BE2C (cell line): Measurements from ENCODE around the gene ZNF653.

Source experiments
- DNase-seq: peaks from one replicate; pipeline ENCODE4 v3.0.0-alpha.2; 2020
- H3K27me3 ChIP-seq: fragments of 250-450 bp; sonication (Bioruptor Pico); 2 replicates; pipeline ENCODE4 v1.5.1; 2020; ENCODE audit warnings: mild to moderate bottlenecking
- H3K36me3 ChIP-seq: fragments of 250-450 bp; sonication (Bioruptor Pico); 2 replicates; pipeline ENCODE4 v1.5.1; 2020; ENCODE audit warnings: mild to moderate bottlenecking
- H3K4me1 ChIP-seq: fragments of 250-450 bp; sonication (Bioruptor Pico); 2 replicates; pipeline ENCODE4 v1.5.1; 2020
- H3K4me3 ChIP-seq: 2 replicates; pipeline ENCODE4 v1.5.1; 2011; ENCODE audit warnings: low read depth, low read length
- H3K9me3 ChIP-seq: fragments of 250-450 bp; sonication (Bioruptor Pico); 2 replicates; pipeline ENCODE4 v1.5.1; 2020
- TF ChIP-seq, protein P1 (sequence below): IDR thresholded peaks from 2 replicates; pipeline ENCODE4 v1.5.1; 2012; ENCODE audit warnings: mild to moderate bottlenecking, low read depth, low read length

Gene ZNF653

DNA sequence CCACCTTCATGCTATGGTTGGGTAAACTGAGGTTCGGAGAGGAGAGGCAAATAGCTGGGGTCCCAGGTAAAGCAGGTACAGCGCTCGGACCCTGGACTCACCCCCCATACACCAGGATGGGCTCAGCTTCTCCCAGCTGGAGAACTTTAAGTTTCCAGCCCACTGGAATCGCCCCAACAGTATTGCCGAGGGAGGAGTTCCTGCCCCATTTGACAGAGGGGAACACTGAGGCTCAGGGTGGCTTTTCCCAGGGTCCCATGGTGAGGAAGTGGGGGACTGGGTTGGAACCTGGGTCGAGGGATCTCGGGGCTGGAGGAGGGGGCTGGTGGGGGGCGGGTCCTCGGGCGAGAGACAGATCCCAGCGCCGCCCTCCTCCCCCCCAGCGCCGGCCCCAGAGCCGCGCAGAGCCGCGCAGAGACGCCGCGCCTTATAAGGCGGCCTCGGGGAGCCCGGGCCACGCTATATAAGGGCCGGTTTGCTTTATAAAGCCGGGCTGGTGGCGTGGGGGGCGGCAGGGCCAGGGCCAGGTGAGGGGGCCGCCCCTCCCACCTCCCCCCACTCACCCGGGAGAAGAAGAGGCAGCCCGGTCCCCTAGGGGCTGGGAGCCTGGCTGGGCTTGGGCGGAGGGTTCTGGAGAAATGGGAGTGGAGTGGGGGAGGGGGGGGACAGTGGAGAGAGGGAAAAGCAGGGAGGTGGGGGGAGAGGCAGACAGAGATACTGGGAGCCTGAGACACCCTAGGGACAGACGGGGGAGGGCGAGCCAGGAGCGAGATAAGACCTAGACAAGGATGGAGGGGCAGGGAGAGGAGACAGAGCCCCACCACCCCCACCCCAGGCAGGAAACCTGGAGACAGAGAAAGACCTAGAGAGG, 34.1 kb upstream of the ZNF653 start:
- TF ChIP-seq, protein P1, sequence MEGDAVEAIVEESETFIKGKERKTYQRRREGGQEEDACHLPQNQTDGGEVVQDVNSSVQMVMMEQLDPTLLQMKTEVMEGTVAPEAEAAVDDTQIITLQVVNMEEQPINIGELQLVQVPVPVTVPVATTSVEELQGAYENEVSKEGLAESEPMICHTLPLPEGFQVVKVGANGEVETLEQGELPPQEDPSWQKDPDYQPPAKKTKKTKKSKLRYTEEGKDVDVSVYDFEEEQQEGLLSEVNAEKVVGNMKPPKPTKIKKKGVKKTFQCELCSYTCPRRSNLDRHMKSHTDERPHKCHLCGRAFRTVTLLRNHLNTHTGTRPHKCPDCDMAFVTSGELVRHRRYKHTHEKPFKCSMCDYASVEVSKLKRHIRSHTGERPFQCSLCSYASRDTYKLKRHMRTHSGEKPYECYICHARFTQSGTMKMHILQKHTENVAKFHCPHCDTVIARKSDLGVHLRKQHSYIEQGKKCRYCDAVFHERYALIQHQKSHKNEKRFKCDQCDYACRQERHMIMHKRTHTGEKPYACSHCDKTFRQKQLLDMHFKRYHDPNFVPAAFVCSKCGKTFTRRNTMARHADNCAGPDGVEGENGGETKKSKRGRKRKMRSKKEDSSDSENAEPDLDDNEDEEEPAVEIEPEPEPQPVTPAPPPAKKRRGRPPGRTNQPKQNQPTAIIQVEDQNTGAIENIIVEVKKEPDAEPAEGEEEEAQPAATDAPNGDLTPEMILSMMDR = no peak
- Histone ChIP-seq H3K4me3 (peak overlapping the region; percentile 28; the same call in 1 of the 2 replicates), H3K36me3 (no peaks in the 10 kb centered on the region), H3K27me3 (no peaks in the 10 kb centered on the region), H3K4me1 (no peaks in the 10 kb centered on the region; the same call in 1 of the 2 replicates), H3K9me3 (no peaks in the 10 kb centered on the region)
- DNase-seq = peak; percentile 73

DNA sequence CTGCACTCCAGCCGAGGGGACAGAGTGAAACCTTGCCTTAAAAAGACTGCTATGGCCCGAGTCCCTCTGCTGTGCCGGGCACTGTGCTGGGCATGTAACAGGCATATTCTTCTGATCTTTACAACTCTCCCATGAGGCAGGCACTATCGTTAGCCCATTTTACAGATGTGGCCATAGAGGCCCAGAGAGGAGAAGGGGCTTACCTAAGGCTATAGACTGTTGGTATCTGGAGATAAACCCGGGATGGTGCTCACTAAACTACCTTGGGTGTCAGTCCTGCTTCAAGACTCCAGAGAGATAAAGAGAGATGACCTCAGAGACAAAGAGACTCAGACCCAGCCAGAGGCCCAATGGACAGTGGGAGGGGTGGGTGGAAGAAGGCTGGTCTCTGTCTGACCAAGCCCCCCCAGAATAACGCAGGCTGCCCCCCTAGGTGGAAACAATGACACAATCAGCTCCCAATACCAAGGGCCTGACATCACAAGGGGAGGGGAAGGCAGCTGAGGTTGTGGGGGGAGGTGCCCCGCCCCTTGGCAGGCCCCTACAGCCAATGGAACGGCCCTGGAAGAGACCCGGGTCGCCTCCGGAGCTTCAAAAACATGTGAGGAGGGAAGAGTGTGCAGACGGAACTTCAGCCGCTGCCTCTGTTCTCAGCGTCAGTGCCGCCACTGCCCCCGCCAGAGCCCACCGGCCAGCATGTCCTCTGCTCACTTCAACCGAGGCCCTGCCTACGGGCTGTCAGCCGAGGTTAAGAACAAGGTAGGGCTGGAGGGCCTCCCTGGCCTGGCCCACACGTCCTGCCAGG, 32.8 kb upstream of the ZNF653 start, which contains the start of gene CNN1:
CNN1 (plus strand) TSS at position 620 of the 805 bp plus-strand sequence; CDS start at position 697, 77 bp downstream.
- Histone ChIP-seq H3K36me3 (no peaks in the 10 kb centered on the region), H3K27me3 (no peaks in the 10 kb centered on the region), H3K9me3 (no peaks in the 10 kb centered on the region), H3K4me1 (no peaks in the 10 kb centered on the region; the same call in 1 of the 2 replicates), H3K4me3 (no peak within 1 kb of the TSS)
- peak; percentile 53 for DNase-seq
- TF ChIP-seq, protein P1 = no peak

DNA sequence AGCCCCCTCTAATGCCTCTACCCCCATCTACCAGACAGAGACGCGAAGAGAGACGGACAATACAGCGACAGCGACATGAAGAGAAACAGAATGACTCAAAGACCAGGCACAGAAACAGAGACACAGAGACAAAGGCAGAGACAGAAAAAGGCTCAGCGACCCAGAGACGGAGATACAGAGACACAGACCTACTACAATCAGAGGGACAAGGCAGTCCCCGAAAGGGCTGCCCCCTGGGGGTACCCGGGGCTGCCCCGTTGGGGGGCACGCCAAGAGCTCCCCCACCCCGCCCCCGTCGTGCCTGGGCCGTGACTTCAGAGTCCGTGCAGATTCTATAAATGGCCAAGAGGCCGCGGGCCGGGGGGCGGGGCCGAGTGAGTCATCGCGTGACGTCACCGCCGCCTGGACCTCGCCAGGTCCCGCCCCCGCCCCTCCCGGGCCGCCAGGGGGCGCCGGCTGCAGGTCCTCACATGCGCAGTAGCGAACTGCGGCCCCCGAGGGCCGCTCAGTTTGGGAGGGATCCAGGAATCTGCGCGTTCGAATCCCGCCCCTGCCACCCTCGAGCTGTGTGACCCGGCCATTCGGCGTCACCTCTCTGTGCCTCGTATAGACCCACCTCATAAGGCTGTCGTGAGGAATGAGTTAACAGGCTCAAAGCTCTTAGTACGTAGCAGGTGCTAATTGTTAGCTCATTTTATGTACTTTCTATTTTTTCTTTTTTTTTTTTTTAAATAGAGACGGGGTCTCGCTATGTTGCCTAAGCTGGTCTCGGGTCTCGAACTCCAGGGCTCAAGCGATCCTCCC, 30.4 kb upstream of the ZNF653 start:
- TF ChIP-seq, protein P1 = peak; percentile 84
- Histone ChIP-seq H3K4me1 (no peaks in the 10 kb centered on the region; the same call in 1 of the 2 replicates), H3K9me3 (no peaks in the 10 kb centered on the region), H3K27me3 (no peaks in the 10 kb centered on the region), H3K4me3 (peak overlapping the region; percentile 58), H3K36me3 (no peaks in the 10 kb centered on the region)
- peak; percentile 96 for DNase-seq

DNA sequence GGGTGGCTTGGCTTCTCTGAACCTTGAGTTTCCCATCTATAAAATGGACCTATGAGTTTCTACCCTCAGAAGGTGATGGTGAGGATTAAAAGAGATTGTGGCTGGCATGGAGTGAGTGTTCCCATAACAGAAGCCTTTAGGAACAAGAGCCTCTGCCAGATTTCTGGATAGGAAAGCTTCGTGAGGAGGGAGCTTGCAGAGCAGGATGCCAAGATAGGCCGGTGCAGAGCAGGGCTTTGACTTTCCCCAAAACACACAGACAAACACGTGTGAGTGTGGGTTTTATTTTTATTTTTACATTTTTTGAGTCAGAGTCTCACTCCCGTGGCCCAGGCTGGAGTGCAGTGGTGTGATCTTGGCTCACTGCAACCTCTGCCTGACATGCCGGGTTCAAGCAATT, 29.3 kb upstream of the ZNF653 start:
- Histone ChIP-seq H3K27me3 (no peaks in the 10 kb centered on the region), H3K9me3 (no peaks in the 10 kb centered on the region), H3K36me3 (no peaks in the 10 kb centered on the region), H3K4me3 (no peak overlapping the region), H3K4me1 (peaks cover 3% of the 10 kb centered on the region; the same call in 1 of the 2 replicates)
- TF ChIP-seq, protein P1 = no peak
- DNase-seq = no peak

DNA sequence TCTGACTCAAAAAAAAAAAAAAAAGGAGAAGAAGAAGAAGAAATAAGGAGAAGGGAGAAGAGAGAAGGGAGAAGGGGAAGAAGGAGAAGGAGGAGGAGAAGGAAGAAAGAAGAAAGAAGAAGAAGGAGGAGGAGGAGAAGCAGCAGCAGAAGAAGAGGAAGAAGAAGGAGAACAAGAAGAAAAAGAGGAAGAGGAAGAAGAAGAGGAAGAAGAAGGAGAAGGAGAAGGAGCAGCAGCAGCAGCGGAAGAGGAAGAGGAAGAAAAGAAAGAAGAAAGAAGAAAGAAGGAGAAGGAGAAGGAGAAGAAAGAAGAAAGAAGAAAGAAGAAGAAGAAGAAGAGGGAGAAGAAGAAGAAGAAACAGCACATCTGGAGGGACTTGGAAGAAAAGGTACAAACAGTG, 28.9 kb upstream of the ZNF653 start:
- peaks cover 7% of the 10 kb centered on the region; the same call in 1 of the 2 replicates for H3K4me1 ChIP-seq
- H3K36me3 ChIP-seq = no peaks in the 10 kb centered on the region
- no peaks in the 10 kb centered on the region for H3K27me3 ChIP-seq
- TF ChIP-seq, protein P1 = no peak
- H3K4me3 ChIP-seq = no peak overlapping the region
- DNase-seq = no peak
- no peaks in the 10 kb centered on the region for H3K9me3 ChIP-seq
